ENCODE data around the gene TIMM9.
"Not testable (repeated sequence)": the region's sequence is repeated elsewhere in the genome, so short reads cannot be mapped to it uniquely, and the experiment has no call there.

The TIMM9 gene, protein sequence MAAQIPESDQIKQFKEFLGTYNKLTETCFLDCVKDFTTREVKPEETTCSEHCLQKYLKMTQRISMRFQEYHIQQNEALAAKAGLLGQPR

DNA sequence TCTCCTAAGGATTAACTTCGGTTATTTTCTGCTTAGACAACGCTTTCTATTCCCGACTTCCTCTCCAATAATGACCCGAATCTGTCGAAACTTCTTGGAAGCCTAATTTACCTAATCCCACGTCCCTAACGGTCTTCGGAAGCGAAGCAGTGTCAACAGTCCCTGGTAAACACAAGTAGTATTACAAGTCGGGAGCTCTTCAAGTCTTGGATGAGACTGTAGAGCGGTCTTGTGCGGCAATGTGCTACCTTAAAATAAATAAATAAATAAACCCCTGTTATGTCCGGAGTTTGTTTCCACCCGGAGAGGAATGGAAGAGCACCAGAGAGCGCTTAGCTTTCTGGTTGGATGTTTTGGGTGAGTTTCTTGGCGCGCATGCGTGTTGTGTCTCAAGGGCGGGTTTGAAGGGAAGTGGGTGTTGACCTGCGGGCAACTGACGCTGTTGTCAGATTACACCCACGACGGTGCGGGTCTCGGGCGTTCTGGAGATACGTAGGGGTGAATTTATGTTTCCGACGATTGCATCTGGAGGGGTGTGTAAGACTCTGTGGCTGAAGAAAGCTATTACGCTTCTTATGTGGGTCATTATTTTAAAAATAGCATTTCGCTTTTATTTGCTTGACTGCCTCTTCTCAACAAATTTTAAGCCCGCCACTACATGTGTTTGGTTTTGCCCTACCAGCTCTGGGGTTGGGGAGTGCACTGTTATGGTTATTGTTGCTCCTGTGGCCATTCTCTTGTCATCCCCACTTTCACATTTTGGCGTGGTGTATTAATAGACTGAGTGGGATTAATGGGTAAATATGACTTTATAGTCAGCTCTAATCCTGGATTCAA lies at the start of gene TIMM9, which contains the start of gene KIAA0586:
Gene TIMM9, minus strand, starts transcription at position 251 of the 837 bp plus-strand sequence. CDS start 15,586 bp downstream, outside the sequence.
Gene KIAA0586, plus strand, starts transcription at position 439 of the 837 bp plus-strand sequence. CDS start 546 bp downstream, outside the sequence.
- DNase-seq: peak; percentile 100

DNA sequence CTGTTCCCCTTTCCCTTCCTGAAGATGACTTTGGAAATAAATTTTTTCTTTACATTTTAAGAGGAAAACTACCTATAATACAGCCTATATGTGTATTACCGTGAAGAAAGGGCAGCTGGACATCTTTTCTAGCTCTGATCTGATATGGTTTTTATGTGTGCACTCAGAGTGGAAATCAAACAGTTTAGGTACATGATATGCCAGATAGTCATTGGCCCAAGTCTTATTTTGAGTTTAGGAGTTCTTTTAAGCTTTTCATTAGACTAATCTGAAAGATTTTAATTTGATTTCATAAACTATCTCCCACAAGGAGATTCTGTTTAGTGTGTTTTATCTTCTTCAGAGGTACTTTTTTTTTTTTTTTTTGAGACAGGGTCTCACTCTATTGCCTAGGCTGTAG lies 49.0 kb upstream of the TIMM9 start:
- no peak for DNase-seq

DNA sequence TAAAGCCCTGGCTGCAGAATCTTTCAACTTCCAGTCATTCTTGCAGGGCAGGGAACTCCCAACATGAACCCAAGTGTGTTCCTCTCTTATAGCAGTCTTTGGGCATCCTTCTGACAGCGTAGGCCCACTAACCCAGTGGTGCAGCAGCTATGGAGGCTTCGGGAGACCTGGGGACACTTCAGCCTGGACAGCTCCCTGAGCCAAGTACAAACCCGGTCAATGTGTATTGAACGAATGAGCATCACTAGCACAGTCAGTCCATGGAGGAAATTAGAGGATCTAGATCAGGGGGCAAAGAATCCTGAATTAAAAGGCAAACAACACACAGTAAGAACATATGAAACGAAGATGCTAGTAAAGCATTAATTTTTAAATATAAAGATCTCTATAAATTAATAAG lies 42.0 kb upstream of the TIMM9 start:
- no peak for DNase-seq

DNA sequence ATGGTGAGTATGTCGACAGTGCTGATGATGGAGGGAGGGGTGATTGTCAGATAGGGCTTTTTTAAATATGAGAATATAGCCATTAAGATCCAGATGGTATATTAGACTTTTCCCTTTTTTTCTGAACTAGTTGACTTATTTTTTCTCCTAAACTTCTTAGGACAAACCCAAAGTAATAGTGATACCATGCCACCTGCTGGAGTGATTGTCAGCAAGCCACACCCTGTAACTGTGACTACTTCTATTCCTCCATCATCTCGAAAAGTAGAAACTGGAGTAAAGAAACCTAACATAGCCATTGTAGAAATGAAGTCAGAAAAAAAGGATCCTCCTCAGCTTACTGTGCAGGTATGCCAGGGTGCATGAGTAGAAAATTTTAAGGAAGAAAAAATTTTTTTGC lies 40.2 kb upstream of the TIMM9 start:
- no peak for DNase-seq

DNA sequence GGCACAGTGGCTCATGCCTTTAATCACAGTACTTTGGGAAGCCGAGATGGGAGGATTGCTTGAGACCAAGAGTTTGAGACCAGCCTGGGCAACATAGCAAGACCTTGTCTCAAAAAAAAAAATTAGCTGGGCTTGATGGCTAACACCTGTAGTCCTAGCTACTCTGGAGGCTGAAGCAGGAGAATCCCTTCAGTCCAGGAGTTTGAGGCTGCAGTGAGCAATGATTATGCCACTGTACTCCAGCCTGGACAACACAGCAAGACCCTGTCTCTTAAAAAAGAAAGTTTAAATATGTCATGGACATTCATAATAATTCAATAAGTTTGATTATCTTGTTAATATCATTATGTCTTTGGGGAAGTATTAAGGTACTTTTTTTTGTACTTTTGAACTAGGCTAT lies 39.1 kb upstream of the TIMM9 start:
- DNase-seq: no peak

DNA sequence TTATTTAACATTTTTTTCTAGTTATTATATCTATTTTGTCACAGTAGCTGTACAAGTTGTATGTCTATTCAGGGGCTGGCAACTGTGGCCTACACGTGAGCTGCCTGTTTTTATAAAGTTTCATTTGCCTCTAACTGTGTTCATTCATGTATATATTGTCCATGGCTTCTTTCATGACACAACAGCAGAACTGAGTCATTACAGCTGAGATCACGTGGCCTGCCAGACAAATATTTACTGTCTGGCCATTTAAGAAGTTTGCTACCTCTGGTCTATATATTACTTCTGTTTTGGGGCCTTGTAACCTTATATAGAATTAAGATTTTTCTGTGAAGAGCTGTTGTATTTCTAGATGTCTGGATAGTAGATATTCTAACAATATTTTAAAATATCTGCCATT lies 38.1 kb upstream of the TIMM9 start:
- no peak for DNase-seq

DNA sequence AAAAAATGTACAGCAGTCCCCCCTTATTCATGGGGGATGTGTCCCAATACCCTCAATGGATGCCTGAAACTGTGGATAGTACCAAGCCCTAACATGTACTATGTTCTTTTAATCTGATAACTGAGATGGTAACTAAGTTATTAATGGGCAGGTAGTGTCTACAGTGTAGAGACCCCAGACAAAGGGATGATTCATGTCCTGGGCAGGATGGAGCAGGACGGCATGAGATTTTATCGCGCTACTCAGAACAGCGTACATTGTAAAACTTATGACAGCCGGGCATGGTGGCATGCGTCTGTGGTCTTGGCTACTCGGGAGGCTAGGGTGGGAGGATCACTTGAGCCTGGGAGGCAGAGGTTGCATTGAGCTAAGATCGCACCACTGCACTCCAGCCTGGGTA lies 37.3 kb upstream of the TIMM9 start:
- no peak for DNase-seq

DNA sequence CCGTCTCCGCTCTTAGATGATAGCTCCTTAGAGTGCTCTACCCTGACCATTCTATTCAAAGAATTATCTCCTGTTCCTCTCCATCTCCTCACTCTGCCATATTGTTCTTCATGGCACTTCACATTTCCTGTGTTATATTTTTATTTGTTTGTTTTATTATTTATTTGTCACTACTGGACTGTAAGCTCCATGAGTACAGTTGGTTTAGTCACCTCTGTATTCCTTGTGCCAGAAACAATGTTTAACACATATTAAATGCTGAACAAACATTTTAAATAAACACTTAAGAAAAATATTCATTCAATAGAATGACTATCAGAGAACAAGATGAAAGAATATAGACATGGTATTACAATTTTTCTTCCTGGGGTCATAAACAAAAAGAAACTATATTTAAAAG lies 35.8 kb upstream of the TIMM9 start:
- DNase-seq: no peak

DNA sequence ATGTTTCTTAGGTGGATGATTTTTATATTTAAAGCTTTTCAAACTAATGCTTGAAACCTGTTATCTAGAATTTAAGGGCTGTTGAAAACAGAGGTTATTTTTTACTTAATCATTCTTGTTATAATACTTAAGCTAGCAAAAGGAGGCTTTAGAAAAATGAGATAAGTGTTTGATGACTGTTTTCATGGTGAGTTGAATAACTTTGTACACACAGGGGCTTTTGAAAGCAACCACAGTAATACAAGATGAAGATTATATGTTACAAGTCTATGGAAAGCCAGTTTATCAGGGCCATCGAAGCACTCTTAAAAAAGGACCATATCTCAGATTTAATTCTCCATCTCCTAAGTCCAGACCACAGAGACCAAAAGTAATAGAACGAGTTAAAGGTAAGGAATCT lies 33.4 kb upstream of the TIMM9 start:
- DNase-seq: no peak

DNA sequence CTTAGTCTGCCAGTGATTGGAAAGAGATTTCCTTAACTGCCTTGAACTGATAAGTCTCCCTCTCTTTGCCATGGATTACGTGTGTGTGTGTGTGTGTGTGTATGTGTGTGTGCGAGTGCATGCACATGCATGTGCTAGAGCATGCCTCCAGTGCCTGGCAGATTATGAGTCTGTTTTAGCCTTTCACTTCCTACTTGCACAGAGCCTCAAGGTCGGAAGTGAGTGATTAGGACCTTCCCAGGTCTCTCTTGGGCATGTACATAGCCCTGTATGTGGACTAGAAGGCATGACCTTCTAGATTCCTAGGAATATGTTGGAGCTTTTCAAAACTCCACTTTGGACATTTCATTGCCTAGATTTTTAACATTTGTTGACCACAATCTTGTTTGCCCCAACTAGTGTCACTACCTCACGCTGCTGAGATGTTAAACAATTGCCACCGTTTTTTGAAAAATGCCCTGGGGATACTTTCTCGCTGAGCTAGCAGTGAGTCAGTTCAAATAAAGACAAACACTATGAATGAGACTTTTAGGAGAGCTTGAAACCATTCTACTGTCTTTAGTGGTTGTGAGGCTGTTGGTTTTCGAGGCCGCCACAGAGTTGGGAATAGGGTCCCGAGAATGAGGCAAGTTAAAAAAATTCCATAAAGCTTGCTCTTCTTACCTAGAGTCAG lies 28.4 kb upstream of the TIMM9 start:
- DNase-seq: no peak

DNA sequence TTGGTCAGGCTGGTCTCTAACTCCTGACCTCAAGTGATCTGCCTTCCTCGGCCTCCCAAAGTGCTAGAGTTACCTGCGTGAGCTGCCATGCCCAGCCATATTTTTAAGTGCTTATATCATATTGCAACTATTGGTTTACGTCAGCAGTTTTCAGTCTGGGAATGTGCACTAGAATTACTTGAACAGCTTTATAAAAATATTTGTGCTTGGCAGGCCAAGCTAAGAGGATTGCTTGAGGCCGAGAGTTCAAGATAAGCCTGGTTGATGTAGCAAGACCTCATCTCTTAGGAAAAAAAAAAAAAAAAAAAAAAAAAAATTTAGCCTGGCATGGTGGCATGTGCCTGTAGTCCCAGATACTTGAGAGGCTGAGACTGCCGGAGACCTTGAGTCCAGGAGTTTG lies 17.3 kb upstream of the TIMM9 start:
- no peak for DNase-seq

DNA sequence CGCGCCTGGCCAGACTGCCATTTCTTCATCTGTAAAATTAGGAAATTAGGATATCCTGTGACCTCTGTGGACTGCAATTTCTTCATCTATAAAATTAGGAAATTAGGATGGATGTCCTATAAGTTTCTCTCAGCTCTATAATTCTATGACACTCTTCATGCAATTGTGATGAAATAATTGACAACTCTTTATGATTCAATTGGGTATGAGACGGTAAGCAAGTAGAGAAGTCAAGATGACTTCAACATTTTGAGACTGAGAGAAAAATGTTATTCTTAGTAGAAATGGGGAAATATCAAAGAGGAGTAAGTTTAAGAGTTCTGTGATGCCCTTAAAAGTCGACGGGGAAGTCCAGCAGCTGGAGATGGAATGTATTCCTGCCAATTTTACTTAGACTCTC lies 12.1 kb upstream of the TIMM9 start:
- DNase-seq: no peak

DNA sequence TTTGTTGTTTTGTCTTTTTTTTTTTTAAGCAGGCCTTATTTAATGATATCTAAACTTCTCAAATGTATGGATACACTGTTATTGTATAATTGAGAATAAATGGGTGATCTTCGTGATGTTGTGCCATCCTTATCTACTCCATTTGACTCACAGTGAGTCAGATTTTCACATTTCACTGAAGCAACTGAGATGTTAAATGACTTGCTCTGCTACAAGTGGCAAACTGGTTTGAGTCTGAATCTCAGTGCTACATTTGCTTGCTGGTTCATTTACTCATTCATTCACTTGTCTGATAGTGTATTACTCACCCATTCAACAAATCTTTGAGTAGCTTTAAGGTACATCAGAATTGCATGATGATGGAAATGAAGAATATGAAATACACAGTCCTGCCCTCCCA lies 2.8 kb upstream of the TIMM9 start:
- peak; percentile 26 for DNase-seq

DNA sequence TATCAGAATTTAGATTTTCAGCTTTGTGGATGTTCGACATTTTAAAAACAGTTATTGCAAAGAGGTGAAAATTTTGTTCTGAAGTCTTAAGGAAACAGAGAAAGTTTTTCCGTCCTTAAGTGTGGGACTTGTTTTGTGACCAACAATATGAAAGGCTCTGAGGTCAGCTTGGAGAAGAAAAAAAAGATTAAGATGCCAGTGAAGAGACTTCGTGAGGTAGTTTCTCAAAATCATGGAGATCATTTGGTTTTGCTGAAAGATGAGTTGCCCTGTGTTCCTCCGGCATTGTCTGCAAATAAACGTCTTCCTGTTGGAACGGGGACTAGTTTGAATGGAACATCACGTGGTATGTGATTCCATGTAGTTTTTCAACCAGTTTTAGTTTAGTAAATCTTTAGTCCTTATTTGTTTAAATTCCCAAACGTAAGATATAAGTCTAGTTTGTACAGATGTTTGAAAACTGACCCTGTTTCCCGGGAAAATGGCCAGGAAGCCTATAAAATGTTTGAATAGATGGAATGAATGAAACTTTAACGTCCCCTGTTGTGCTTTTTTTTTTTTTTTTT lies 870 bp upstream of the TIMM9 start:
- peak; percentile 78 for DNase-seq

DNA sequence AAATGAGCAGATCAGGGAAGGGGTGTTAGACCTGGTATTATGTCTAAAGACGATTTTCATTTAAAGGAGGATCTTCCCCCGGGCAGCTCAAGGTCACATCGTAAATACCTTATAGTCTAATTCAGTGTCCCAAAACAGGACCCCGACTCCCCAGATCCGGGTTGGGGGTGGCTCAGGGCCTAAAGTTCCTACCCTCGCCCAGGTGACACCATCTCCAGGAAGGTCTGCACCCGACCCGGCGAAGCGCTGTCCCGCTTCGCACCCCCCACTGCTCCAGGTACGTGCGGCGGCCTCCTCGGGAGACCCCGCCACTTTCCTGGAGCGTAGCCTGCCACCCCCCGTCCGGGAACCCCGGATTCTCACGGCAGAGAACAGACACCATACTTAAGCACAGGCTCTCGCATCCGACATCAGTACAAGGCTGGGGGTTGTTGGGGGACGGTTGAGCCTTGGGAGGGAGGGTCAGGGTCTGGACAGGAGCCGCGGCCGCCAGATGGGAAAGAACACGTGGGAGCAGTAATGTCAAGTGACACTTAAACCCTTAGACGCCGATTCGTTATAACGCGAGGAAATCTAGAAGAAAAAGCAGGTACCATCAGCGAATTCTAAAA lies 556 bp downstream of the TIMM9 start:
- DNase-seq: peak; percentile 84

DNA sequence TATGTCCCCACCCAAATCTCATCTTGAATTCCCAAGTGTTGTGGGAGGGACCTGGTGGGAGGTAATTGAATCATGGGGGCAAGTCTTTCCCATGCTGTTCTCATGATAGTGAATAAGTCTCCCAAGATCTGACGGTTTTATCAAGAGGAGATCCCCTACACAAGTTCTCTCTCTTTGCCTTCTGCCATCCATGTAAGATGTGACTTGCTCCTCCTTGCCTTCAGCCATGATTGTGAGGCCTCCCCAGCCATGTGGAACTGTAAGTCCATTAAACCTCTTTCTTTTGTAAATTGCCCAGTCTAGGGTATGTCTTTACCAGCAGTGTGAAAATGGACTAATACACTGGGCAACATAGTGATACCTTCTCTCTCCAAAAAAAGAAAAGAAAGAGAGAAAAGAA lies 10.4 kb downstream of the TIMM9 start:
- not testable (repeated sequence) for DNase-seq

DNA sequence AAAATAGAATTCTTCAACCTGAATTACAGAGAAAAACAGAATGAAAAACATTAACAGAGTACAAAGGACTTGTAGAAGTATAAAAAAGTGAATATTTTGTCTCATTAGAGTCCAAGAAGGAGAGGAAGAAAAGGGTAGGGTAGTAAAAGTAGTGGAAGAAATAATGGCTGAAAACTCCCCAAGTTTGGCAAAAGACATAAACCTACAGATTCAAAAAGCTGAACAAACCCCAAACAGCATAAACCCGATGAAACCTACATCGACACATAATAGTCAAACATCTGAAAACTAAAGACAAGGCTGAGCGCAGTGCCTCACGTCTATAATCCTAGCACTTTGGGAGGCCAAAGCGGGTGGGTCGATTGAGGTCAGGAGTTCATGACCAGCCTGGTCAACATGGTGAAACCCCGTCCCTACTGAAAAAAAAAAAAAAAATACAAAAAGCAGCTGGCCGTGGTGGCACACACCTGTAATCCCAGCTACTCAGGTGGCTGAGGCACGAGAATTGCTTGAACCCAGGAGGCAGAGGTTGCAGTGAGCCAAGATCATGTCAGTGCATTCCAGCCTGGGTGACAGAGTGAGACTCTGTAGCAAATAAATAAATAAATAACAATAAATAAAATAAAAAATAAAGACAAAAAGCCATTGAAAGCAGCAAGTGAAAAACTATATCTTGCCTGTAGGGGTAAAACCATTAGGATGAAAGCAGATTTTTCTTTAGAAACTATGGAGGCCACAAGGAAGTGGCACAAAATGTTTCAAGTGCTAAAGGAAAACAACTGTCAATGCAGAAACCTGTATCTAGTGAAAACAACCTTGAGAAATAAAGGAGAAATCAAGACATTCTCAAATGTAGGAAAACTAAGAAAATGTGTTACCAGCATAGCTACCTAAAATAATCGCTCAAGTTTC lies 11.4 kb downstream of the TIMM9 start:
- no peak for DNase-seq

DNA sequence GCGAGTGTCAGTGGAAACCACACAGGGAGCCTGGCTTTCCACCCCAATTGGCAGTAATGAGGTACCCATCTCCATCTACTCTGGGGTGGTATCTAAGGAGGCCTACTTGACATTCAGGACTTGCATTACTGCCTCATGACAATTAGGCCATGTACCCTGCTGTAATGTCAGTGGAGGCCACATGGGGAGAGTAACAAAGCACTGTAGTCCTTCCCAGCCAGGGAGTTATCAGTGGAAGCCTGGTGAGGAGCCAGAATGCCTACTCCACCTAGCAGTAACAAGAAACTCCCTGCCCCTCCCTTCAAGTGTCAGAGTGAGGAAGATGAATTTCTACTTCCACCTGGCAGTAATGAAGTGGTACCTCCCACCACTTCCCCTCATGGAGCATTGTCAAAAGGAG lies 12.5 kb downstream of the TIMM9 start:
- DNase-seq: peak; percentile 81

DNA sequence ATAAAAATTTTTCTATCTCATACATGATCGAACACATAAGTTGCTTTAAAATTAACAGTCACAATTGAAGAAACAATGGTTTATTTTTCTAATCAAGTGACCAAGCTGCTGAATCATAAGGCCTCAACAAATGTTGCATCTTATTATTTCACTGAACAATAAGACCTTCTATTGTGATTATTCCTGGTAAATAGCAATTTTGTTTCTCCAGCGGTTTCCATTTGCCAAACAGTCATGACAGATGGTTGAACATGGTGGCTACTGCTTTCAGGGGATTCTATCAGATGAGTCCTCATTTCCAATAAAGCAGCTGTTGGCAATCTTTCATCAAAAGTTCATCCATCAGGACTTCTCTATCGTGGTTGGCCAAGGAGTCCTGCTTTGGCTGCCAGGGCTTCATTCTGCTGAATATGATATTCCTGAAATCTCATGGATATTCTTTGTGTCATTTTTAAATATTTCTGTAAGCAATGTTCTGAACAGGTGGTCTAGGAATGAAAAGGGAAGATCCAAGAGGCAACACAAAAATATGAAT lies 18.6 kb downstream of the TIMM9 start:
- no peak for DNase-seq

DNA sequence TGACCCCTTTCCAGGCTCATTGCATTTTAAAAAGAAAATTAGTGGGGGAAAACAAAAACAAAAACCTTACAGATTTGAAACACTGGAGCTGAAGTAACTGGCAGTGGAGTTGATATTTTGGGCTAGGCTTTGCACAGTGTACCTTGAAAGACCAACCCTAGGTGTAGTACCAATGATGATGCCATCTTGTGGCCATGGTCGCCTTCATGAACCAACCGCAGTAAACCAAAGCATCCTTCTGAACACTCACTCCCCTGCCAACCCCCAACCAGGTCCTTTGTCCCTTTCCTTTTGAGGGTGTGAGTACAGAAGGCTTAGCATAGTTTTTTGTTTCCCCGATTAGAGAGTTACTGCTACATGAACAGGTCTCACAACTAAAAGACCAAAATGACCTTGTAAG lies 25.7 kb downstream of the TIMM9 start:
- DNase-seq: peak; percentile 24

DNA sequence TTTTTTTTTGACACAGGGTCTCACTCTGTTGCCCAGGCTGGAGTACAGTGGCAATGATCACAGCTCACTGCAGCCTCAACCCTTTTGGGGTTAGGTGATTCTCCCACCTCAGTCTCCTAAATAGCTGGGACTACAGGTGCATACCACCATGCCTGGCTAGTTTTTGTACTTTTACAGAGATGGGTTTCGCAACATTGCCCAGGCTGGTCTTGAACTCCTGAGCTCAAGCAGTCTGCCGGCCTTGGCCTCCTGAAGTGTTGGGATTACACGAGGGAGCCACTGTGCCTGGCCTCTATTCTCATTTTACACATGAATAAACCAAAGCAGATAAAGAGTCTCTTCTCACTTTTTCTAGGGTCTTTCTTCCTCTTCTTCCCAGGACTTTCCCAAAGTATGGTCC lies 28.4 kb downstream of the TIMM9 start:
- no peak for DNase-seq

DNA sequence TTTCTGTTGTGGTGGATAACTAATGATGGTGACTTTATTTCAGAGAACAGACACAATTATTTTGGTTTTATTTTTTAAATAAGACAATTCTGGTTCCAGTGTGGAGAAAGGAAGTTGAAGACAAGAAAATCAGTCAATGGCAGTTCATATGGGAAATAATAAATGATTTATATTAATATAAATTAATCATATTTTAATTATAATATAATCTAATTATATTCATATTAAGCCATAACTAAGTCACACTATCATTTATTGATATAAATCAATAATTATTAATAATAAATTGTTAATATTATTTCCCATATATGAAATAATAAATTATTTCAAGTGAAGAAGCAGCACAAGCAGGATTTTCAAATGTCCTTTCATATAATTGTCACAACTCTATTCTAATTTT lies 28.8 kb downstream of the TIMM9 start:
- DNase-seq: no peak

Data from hematopoietic multipotent progenitor cell treated with erythropoietin and hydrocortisone succinate and interleukin-3 and kit ligand, for 6 days (in vitro differentiated cells).